SJCRH30 (cell line): ENCODE results near the gene AATF. TPM values are rescaled to one million over a fixed set of nuclear protein-coding genes. Genes with fewer than 3 reads are reported as not detected.
A peak's percentile ranks its signal among the peaks of the same experiment; 100 is the strongest.

Experiments
- DNase-seq, 2 experiments: peaks; one replicate each; pipeline ENCODE4 v3.0.0-alpha.2; 2015 to 2020
- H3K27ac ChIP-seq: fragments of 250-450 bp; sonication (Bioruptor Pico); 2 replicates; pipeline ENCODE4 v1.5.1; 2020; ENCODE audit warnings: mild to moderate bottlenecking, moderate library complexity
- H3K27me3 ChIP-seq: fragments of 250-450 bp; sonication (Bioruptor Pico); 2 replicates; pipeline ENCODE4 v1.5.1; 2020; ENCODE audit warnings: mild to moderate bottlenecking, moderate library complexity
- H3K36me3 ChIP-seq: fragments of 250-450 bp; sonication (Bioruptor Pico); 2 replicates; pipeline ENCODE4 v1.5.1; 2020; ENCODE audit warnings: mild to moderate bottlenecking, moderate library complexity
- H3K4me1 ChIP-seq: fragments of 250-450 bp; sonication (Bioruptor Pico); 2 replicates; pipeline ENCODE4 v1.5.1; 2020; ENCODE audit warnings: mild to moderate bottlenecking, moderate library complexity
- H3K4me3 ChIP-seq: fragments of 250-450 bp; sonication (Bioruptor Pico); 2 replicates; pipeline ENCODE4 v1.5.1; 2020; ENCODE audit warnings: mild to moderate bottlenecking, moderate library complexity
- H3K9me3 ChIP-seq: fragments of 250-450 bp; sonication (Bioruptor Pico); replicated peaks from 2 replicates; pipeline ENCODE4 v1.5.1; 2020; ENCODE audit warnings: mild to moderate bottlenecking, moderate library complexity
- total RNA-seq: library from RNA; depleted of rRNA; stranded (reverse); fragments of >200 nt; shearing (Covaris generic); gene quantifications from 2 replicates; pipeline ENCODE4 v1.2.3, GENCODE V29; 2014

The AATF gene
- total RNA-seq, 1 experiment from 2014 or later = 65.3 TPM

DNA sequence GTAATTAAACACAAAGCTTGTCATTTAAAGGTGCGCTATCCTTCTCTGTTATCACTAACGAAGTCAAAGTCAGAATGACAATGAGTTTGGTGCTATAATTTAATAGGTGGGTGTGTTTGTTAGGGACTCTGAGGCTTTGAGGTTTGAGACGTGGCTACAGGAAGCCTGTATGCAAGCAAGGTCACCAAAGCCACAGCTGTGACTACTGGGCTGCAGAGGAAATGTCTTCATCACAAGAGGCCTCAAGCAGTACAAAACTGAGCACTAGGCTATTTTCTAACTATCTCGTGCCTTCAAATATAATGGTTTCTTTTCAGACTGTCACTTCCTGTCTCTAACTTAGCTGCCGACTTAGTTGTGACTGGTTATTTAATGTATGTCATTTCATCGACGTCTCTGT is 141.2 kb downstream of the AATF start:
- no peak for DNase-seq
- Histone ChIP-seq H3K4me3 (no peak overlapping the region), H3K4me1 (no peaks in the 10 kb centered on the region), H3K9me3 (no peaks in the 10 kb centered on the region), H3K27me3 (no peaks in the 10 kb centered on the region), H3K36me3 (peaks cover 49% of the 10 kb centered on the region), H3K27ac (no peak overlapping the region)

- no peak overlapping the region for H3K27ac ChIP-seq
- no peaks in the 10 kb centered on the region for H3K27me3 ChIP-seq
- H3K36me3 ChIP-seq = peaks cover 42% of the 10 kb centered on the region
- no peaks in the 10 kb centered on the region for H3K4me1 ChIP-seq
- DNase-seq = no peak
- no peak overlapping the region for H3K4me3 ChIP-seq
- no peaks in the 10 kb centered on the region for H3K9me3 ChIP-seq
Observed at GRCh38 chr17:37090941-37091340, 142.2 kb downstream of the AATF start.

GRCh38 chr17:37092071-37092470 is 143.3 kb downstream of the AATF start:
- Histone ChIP-seq H3K36me3 (peaks cover 42% of the 10 kb centered on the region), H3K9me3 (no peaks in the 10 kb centered on the region), H3K27me3 (no peaks in the 10 kb centered on the region), H3K27ac (no peak overlapping the region), H3K4me3 (no peak overlapping the region), H3K4me1 (no peaks in the 10 kb centered on the region)
- no peak for DNase-seq

DNA sequence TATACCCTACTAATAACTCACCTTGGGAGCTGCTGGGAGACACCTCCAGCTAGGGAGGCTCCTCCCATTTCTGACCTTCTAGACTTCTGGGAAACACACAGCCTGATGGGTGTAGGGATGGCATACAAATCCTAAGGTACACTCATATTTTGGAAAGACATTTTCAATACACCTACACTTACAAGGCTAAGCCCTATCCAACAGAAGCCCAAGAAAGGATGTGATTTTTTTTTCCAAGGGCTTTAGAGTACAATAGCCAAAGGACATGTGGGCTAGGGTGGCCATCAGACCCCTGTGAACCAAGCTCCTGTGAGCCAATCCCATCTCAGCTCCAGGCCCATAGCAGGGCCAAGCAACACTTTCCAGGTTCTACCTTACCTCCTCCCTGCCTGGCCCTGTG is 143.9 kb downstream of the AATF start:
- no peaks in the 10 kb centered on the region for H3K27me3 ChIP-seq
- no peaks in the 10 kb centered on the region for H3K9me3 ChIP-seq
- DNase-seq = no peak
- peaks cover 42% of the 10 kb centered on the region for H3K36me3 ChIP-seq
- no peaks in the 10 kb centered on the region for H3K4me1 ChIP-seq
- no peak overlapping the region for H3K27ac ChIP-seq
- no peak overlapping the region for H3K4me3 ChIP-seq

DNA sequence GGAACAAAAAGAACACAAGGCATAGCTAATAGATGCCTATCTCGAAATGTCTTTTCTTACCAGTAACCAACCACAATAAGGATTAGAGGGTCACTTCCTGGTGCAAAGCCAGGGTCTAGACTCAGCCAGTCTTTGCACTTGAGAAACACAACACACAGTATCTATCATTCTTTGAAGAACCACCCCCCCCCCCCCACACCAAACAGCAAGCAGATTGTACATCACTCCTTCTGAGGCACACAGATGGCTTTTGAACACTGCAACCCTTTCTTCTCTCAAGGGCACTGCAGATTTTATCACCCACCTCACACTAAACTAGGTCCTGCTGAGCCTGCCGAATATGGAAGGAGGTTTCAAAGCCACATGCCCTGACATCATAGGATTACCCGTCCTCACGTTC is 145.6 kb downstream of the AATF start:
- Histone ChIP-seq H3K4me3 (no peak overlapping the region), H3K27ac (no peak overlapping the region), H3K27me3 (no peaks in the 10 kb centered on the region), H3K9me3 (no peaks in the 10 kb centered on the region), H3K4me1 (no peaks in the 10 kb centered on the region), H3K36me3 (peaks cover 33% of the 10 kb centered on the region)
- DNase-seq = peak in 1 of 2 experiments; percentile 23

GRCh38 chr17:37096071-37096470 is 147.3 kb downstream of the AATF start:
- no peak overlapping the region for H3K4me3 ChIP-seq
- H3K4me1 ChIP-seq = no peaks in the 10 kb centered on the region
- no peak for DNase-seq
- H3K9me3 ChIP-seq = no peaks in the 10 kb centered on the region
- H3K27ac ChIP-seq = no peak overlapping the region
- no peaks in the 10 kb centered on the region for H3K27me3 ChIP-seq
- peaks cover 29% of the 10 kb centered on the region for H3K36me3 ChIP-seq

DNA sequence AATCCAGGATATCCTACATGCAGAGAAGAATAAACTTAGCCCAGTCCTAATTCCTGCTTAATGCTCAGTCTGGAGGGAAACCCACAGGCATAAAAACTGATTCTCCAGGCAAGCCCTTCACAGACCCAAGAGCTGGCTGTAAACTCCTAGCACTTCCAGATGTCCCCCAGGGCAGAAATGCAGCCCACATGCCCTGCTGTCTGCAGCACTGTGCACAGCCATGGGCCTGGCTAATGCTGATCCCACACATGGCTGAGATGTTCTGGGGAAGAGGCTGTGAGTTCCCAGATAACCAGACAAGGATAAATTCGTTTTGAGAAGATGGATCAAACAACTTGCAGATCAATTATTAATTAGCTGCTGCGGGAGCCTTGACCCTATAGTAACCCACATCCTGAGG is 148.4 kb downstream of the AATF start:
- no peak for DNase-seq
- no peaks in the 10 kb centered on the region for H3K9me3 ChIP-seq
- no peaks in the 10 kb centered on the region for H3K27me3 ChIP-seq
- H3K4me1 ChIP-seq = no peaks in the 10 kb centered on the region
- H3K27ac ChIP-seq = no peak overlapping the region
- peaks cover 35% of the 10 kb centered on the region for H3K36me3 ChIP-seq
- H3K4me3 ChIP-seq = no peak overlapping the region

DNA sequence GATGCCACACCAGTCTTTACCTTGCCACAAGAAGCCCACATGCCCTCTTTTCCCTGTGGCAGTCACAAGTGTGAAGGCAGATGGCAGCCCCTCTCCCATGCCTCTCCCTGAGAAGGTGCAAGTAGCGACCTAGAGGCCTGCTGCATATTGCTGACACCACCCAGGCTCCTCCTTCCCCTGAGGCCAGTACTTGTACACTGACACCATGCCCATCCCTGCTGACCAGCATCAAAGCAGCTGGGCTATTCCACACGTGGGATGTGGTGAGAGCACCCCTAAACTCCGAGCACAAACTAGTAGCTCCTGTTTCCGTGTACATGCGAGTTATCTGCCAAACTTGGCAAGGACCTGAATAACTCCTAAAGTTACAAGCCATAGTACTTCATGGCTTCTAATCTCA is 149.4 kb downstream of the AATF start:
- no peak for DNase-seq
- Histone ChIP-seq H3K36me3 (peaks cover 37% of the 10 kb centered on the region), H3K9me3 (no peaks in the 10 kb centered on the region), H3K4me1 (no peaks in the 10 kb centered on the region), H3K27me3 (no peaks in the 10 kb centered on the region), H3K27ac (no peak overlapping the region), H3K4me3 (no peak overlapping the region)

DNA sequence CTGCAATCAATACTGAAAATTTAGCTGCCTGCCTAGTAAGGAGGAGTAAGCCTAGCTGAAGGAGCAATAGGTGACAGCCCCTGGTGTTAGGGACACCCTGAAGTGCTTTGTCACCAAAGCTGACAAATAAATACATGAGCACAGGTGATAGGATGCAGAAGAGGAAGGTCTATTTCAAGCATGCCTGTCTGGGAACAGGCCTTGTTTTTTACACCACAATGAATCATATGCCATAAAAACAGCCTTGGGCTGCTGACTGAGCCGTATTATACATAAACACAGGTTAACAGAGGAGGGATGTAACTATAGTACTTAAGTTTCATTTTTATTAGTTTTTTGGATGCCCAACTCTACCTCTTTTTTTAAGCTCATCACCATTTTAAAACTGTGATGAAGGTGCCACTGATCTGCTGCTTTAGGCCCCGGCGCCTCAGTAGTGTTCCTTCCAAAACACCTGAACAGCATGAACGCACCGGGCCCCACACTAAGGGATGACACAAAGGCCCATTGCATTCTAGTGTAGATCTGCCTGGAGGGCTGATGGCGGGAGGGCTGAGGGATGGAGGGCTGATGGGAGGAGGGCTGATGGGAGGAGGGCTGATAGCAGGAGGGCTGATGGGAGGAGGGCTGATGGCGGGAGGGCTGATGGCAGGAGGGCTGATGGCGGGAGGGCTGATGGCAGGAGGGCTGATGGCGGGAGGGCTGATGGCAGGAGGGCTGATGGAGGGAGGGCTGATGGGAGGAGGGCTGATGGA is 150.3 kb downstream of the AATF start:
- Histone ChIP-seq H3K4me3 (no peak overlapping the region), H3K27ac (no peak overlapping the region), H3K36me3 (peaks cover 35% of the 10 kb centered on the region), H3K9me3 (no peaks in the 10 kb centered on the region), H3K4me1 (no peaks in the 10 kb centered on the region), H3K27me3 (no peaks in the 10 kb centered on the region)
- DNase-seq = no peak

DNA sequence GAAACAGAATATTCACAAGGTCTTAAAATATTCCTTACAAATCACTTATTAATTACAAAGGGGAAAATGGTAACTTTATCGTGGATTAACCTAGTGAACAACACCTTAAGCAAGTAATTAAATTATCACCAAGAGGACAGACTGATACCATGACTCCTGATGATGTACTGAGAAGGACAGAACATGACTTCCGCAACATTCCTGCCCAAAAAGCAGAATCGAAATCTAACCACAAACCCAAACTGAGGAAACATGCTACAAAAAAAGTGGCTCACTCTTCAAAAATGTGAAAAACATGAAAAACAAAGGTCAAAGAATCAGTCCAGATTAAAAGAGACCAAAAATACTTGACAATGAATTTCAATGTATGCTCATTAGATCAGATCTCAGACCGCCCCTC is 151.5 kb downstream of the AATF start:
- DNase-seq = no peak
- no peak overlapping the region for H3K4me3 ChIP-seq
- peaks cover 42% of the 10 kb centered on the region for H3K36me3 ChIP-seq
- no peaks in the 10 kb centered on the region for H3K4me1 ChIP-seq
- no peaks in the 10 kb centered on the region for H3K9me3 ChIP-seq
- H3K27ac ChIP-seq = no peak overlapping the region
- no peaks in the 10 kb centered on the region for H3K27me3 ChIP-seq

- no peaks in the 10 kb centered on the region for H3K9me3 ChIP-seq
- H3K4me3 ChIP-seq = no peak overlapping the region
- H3K36me3 ChIP-seq = peaks cover 38% of the 10 kb centered on the region
- H3K27me3 ChIP-seq = no peaks in the 10 kb centered on the region
- no peak for DNase-seq
- no peaks in the 10 kb centered on the region for H3K4me1 ChIP-seq
- H3K27ac ChIP-seq = no peak overlapping the region
Observed at GRCh38 chr17:37101306-37101705, 152.6 kb downstream of the AATF start.

DNA sequence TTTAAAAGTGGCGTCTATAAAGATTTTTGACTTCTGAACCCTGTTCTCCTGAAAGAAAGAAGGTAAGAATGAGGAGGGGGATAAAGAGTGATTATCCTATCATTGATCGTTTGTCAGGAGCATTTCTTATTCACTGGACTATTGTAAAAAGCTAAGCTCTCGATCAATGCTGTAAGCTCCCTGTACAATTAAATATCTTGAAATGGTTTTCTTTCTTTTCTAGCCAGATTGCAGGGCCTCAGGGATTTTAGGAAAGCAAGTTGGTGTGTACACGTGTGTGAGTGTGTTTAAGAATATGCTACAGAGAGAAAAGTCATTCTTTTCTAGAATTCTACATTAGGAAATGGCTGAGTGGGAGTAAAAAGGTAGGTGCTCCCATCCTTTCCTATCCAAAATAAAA is 154.5 kb downstream of the AATF start:
- no peaks in the 10 kb centered on the region for H3K27me3 ChIP-seq

DNA sequence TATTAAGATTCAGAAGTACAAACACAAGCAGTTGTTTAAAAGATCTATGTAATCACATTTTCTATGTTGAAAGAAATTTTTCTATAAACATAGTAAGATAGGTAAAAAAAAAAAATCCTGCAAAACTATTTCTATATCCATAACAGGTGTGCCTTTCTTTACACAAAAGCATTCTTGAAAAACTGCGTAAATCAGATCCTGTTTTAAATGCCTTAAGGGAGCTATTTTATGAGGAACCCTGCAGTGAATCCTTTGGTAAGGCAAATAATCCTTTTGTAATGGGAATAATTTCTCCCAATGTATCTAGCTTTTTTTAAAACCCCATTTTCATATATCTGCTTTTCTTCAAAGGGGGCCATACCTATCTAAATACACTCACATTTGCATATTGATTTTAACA is 157.3 kb downstream of the AATF start:
- no peaks in the 10 kb centered on the region for H3K27me3 ChIP-seq
- no peak for DNase-seq
- H3K36me3 ChIP-seq = peaks cover 47% of the 10 kb centered on the region
- no peak overlapping the region for H3K4me3 ChIP-seq
- no peaks in the 10 kb centered on the region for H3K4me1 ChIP-seq
- no peaks in the 10 kb centered on the region for H3K9me3 ChIP-seq
- no peak overlapping the region for H3K27ac ChIP-seq

More for the DNA sequence above, 154.5 kb downstream of the AATF start:
- Histone ChIP-seq H3K9me3 (no peaks in the 10 kb centered on the region), H3K27ac (no peak overlapping the region), H3K36me3 (peaks cover 29% of the 10 kb centered on the region), H3K4me3 (no peak overlapping the region), H3K4me1 (no peaks in the 10 kb centered on the region)
- DNase-seq = no peak
